A549 treated with AZD9567 at 1 μM for 4 hours (cell line): ENCODE measurements around the gene SCGB1D4. TPM values are rescaled to one million over a fixed set of nuclear protein-coding genes. Genes with fewer than 3 reads are reported as not detected.

Experiments used
- total RNA-seq: library from RNA; stranded (reverse); fragments of 200-300 nt; extraction: Qiagen RNA extraction; gene quantifications from 5 replicates; pipeline ENCODE4 v1.2.3, GENCODE V29; 2022; ENCODE audit not compliant: insufficient read depth

The SCGB1D4 gene, protein sequence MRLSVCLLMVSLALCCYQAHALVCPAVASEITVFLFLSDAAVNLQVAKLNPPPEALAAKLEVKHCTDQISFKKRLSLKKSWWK
- not detected in 5 replicates for total RNA-seq

DNA sequence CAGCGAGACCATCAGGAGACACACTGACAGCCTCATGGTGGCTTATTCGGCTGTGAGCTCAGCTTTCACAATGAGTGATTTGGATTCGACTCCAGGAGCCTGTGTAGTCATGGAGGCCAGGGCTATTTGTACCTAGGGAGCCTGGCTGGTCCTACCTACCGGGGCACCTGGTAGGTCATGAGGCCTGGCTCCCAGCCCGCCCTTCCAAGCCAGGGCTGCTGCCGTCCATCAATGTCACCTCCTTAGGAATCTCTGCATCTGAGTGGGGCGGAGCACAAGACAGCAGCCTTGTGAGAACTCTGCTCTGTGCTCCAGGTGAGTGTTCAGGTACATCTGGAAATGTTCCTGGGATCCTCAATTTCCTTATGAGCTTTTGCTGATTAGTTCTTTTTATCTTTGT, at the start of gene SCGB1D4:
Gene SCGB1D4, minus strand, starts transcription at position 101 of the 400 bp plus-strand sequence. Its CDS starts 65 bp downstream, at position 36.

DNA sequence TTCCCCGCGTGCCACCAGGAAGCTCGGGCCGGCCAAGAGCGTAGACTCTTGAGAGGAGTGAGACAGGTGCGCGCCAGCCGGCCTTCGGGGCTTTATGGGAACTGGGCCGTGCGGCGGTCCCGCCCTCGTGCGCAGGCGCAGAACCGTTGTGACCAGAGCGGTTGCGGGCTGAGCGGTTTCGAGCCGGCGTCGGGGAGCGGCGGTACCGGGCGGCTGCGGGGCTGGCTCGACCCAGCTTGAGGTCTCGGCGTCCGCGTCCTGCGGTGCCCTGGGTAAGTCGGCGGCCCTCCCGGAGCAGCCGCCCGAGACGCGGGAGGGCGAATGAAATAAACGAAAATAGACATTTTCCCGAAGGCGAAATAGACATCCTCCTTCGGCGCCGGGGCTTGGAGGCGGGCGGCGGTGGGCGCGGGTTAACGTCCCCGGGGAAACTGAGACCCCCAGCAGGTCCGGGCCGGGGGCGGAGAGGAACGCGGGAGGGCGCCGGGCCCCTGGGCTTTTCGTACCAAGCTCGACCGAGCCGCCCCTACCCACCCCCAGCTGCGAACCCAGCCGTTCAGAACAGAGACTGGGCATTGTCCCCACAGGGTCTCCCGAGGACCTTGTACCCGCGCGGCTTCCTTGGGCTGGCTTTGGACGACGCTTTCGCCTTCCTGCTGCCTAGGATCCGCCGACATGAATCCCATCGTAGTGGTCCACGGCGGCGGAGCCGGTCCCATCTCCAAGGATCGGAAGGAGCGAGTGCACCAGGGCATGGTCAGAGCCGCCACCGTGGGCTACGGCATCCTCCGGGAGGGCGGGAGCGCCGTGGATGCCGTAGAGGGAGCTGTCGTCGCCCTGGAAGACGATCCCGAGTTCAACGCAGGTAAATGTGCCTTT, 38.7 kb upstream of the SCGB1D4 start, which contains the start of gene ASRGL1:
Gene ASRGL1, plus strand, starts transcription at position 146 of the 879 bp plus-strand sequence. Its CDS starts 530 bp downstream, at position 676.

DNA sequence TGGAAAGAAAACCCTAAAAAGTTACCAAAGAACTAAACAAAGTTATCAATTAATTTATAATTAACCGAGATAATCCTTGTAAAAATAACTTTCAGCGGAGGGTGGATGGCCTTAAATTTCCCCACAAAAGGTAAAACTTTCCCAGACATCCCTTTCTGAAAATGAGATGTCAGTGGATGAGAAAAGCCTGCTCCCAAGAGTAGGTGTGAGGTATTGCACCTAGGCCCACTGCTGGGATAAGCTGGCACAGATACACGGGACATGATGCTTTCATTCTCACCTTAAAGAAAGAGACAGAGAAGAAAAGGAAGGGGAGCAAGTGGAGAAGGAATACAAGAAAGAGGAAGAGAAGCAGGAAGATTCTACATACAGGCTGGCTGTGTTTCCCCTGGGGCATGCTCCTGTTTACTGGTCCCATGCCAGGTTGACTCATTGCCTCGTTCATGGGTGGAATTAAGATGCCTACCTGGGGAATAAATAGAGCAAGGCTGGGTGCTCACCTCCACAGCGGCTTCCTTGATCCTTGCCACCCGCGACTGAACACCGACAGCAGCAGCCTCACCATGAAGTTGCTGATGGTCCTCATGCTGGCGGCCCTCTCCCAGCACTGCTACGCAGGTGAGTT, 29.1 kb downstream of the SCGB1D4 start, which contains the start of gene SCGB2A2:
Gene SCGB2A2, plus strand, starts transcription at position 505 of the 625 bp plus-strand sequence. Its CDS starts 59 bp downstream, at position 564.

Other genes starting within 250 kb of the SCGB1D4 start
- 48.2 to 53.3 TPM (median 50.3 TPM) in 5 replicates for gene INCENP, start 175.1 kb downstream of the SCGB1D4 start, total RNA-seq
- not detected in 5 replicates for gene SCGB1D1, start 108.9 kb downstream of the SCGB1D4 start, total RNA-seq
- gene SCGB2A1, start 90.4 kb downstream of the SCGB1D4 start, total RNA-seq, result not detected in 5 replicates
- gene SCGB1D2, start 56.8 kb downstream of the SCGB1D4 start, total RNA-seq, result not detected in 5 replicates
- gene SCGB2A2, start 28.9 kb downstream of the SCGB1D4 start, total RNA-seq, result not detected in 5 replicates
- gene ASRGL1, start 38.4 kb upstream of the SCGB1D4 start, total RNA-seq, result 9.1 to 15.6 TPM (median 13.1 TPM) in 5 replicates
- 0.33 TPM in 1 of 5 replicates, not detected in the others for gene SCGB1A1, start 120.0 kb upstream of the SCGB1D4 start, total RNA-seq
- gene AHNAK, start 247.7 kb upstream of the SCGB1D4 start, total RNA-seq, result 302 to 368 TPM (median 355 TPM) in 5 replicates